HEK293 (cell line): ENCODE data around the gene RHOF.

Source experiments
- CTCF ChIA-PET: fragments of 350-600 bp; formaldehyde crosslinking; extraction: SDS; loops from one replicate; lab custom pipeline; 2021; ENCODE audit warnings: antibody characterized with exemption; lab: Yijun Ruan, JAX
- POLR2A ChIA-PET: fragments of 300-600 bp; formaldehyde crosslinking; extraction: SDS; loops from one replicate; lab custom pipeline; 2020; ENCODE audit warnings: antibody characterized with exemption, inconsistent platforms; lab: Yijun Ruan, JAX
- H3K27ac ChIP-seq: fragments of 200-500 bp; sonication (Bioruptor generic); 2 replicates; pipeline ENCODE4 v1.5.1; 2014; ENCODE audit warnings: low read depth, low read length, control low read depth, inconsistent platforms; ENCODE audit errors: extremely low read depth
- H3K36me3 ChIP-seq, 2 experiments: fragments of 200-500 bp in 1 of 2; sonication (Bioruptor generic) in 1 of 2; 1 replicate in 1 of 2; 2 replicates in 1 of 2; pipeline ENCODE4 v1.5.1; 2014 to 2017; ENCODE audit warnings: inconsistent platforms in 2 of 2, low read length in 2 of 2; ENCODE audit not compliant: control insufficient read depth in 2 of 2, insufficient read depth in 1 of 2
- H3K4me1 ChIP-seq: fragments of 200-500 bp; sonication (Bioruptor generic); 2 replicates; pipeline ENCODE4 v1.5.1; 2014; ENCODE audit warnings: mild to moderate bottlenecking, low read length, inconsistent platforms; ENCODE audit not compliant: control insufficient read depth, insufficient read depth
- H3K4me3 ChIP-seq: 2 replicates; pipeline ENCODE4 v1.5.1; 2011; ENCODE audit warnings: low read depth, mild to moderate bottlenecking, control low read depth, low read length, moderate library complexity
- H3K9me3 ChIP-seq: fragments of 200-500 bp; sonication (Bioruptor generic); 2 replicates; pipeline ENCODE4 v1.5.1; 2014; ENCODE audit warnings: low read depth, low read length, inconsistent platforms; ENCODE audit not compliant: control insufficient read depth, insufficient read depth
- AEBP2 ChIP-seq: fragments of 450-650 bp; formaldehyde crosslinking; IDR thresholded peaks from 2 replicates; pipeline ENCODE4 v1.5.1; 2016; ENCODE audit warnings: missing biosample characterization, missing genetic modification characterization, borderline replicate concordance
- MEIS1 ChIP-seq: sonication (generic); formaldehyde crosslinking; IDR thresholded peaks from 2 replicates; pipeline ENCODE4 v1.8.1; 2022; ENCODE audit warnings: missing genetic modification reagents, mild to moderate bottlenecking, borderline replicate concordance
- MZF1 ChIP-seq: fragments of 450-650 bp; formaldehyde crosslinking; IDR thresholded peaks from 2 replicates; pipeline ENCODE4 v1.5.1; 2017; ENCODE audit warnings: missing biosample characterization, missing genetic modification characterization, borderline replicate concordance
- SCRT1 ChIP-seq: fragments of 450-650 bp; formaldehyde crosslinking; IDR thresholded peaks from 2 replicates; pipeline ENCODE4 v1.5.1; 2016; ENCODE audit warnings: missing biosample characterization, missing genetic modification characterization, borderline replicate concordance
- SCRT2 ChIP-seq: fragments of 450-650 bp; formaldehyde crosslinking; IDR thresholded peaks from 2 replicates; pipeline ENCODE4 v1.5.1; 2016; ENCODE audit warnings: missing biosample characterization, missing genetic modification characterization
- ZNF169 ChIP-seq: fragments of 450-650 bp; formaldehyde crosslinking; IDR thresholded peaks from 2 replicates; pipeline ENCODE4 v1.5.1; 2016; ENCODE audit warnings: missing biosample characterization, missing genetic modification characterization
- ZNF394 ChIP-seq: fragments of 450-650 bp; formaldehyde crosslinking; IDR thresholded peaks from 2 replicates; pipeline ENCODE4 v1.5.1; 2016; ENCODE audit warnings: missing biosample characterization, missing genetic modification characterization, mild to moderate bottlenecking, moderate library complexity, borderline replicate concordance
- ZNF423 ChIP-seq: fragments of 450-650 bp; formaldehyde crosslinking; IDR thresholded peaks from 2 replicates; pipeline ENCODE4 v1.5.1; 2016; ENCODE audit warnings: missing biosample characterization, missing genetic modification characterization
- ZNF555 ChIP-seq: fragments of 450-650 bp; formaldehyde crosslinking; conservative IDR thresholded peaks from 2 replicates; pipeline ENCODE4 v1.5.1; 2017; ENCODE audit warnings: missing biosample characterization, mild to moderate bottlenecking, missing genetic modification characterization, inconsistent platforms
- ZNF561 ChIP-seq: fragments of 450-650 bp; IDR thresholded peaks from 2 replicates; pipeline ENCODE4 v1.5.1; 2018; ENCODE audit warnings: missing biosample characterization, missing genetic modification characterization, borderline replicate concordance
- ZNF571 ChIP-seq: fragments of 450-650 bp; formaldehyde crosslinking; IDR thresholded peaks from 2 replicates; pipeline ENCODE4 v1.5.0; 2017; ENCODE audit warnings: missing biosample characterization, missing genetic modification characterization
- ZNF623 ChIP-seq: fragments of 450-650 bp; formaldehyde crosslinking; IDR thresholded peaks from 2 replicates; pipeline ENCODE4 v1.5.1; 2016; ENCODE audit warnings: missing biosample characterization, missing genetic modification characterization
- ZNF654 ChIP-seq: fragments of 450-650 bp; formaldehyde crosslinking; IDR thresholded peaks from 2 replicates; pipeline ENCODE4 v1.5.1; 2016; ENCODE audit warnings: low read depth, missing biosample characterization, missing genetic modification characterization
- ZNF843 ChIP-seq: fragments of 450-650 bp; formaldehyde crosslinking; IDR thresholded peaks from 2 replicates; pipeline ENCODE4 v1.5.1; 2016; ENCODE audit warnings: missing biosample characterization, missing genetic modification characterization
- ZXDB ChIP-seq: fragments of 450-650 bp; formaldehyde crosslinking; IDR thresholded peaks from 2 replicates; pipeline ENCODE4 v1.5.1; 2016; ENCODE audit warnings: missing biosample characterization, missing genetic modification characterization
- TF ChIP-seq, protein P1 (sequence below): fragments of 450-650 bp; formaldehyde crosslinking; IDR thresholded peaks from 2 replicates; pipeline ENCODE4 v1.5.1; 2016; ENCODE audit warnings: missing biosample characterization, missing genetic modification characterization
- TF ChIP-seq, protein P2 (sequence below): fragments of 450-650 bp; formaldehyde crosslinking; IDR thresholded peaks from 2 replicates; pipeline ENCODE4 v1.5.1; 2017; ENCODE audit warnings: missing biosample characterization, missing genetic modification characterization

RHOF gene

GRCh38 chr12:121829250-121829918, 35.9 kb upstream of the RHOF start:
- ChIA-PET CTCF (interaction anchor here (0.6 to 0.7 kb wide), 2 partner anchors 8 to 701 kb away, joined by 3 to 4 read pairs; no protein-coding TSS in a partner anchor), POLR2A (no interaction called here)
- H3K36me3 ChIP-seq, result peaks cover 15 to 63% of the 10 kb centered on the region in 2 experiments; a peak in 2 of 3 replicates
- no peaks in the 10 kb centered on the region for H3K9me3 ChIP-seq
- H3K4me1 ChIP-seq, result no peaks in the 10 kb centered on the region
- H3K27ac ChIP-seq, result no peak overlapping the region
- no peak overlapping the region for H3K4me3 ChIP-seq
- TF ChIP-seq MZF1 (tag by site-specific recombination), result no peak

DNA sequence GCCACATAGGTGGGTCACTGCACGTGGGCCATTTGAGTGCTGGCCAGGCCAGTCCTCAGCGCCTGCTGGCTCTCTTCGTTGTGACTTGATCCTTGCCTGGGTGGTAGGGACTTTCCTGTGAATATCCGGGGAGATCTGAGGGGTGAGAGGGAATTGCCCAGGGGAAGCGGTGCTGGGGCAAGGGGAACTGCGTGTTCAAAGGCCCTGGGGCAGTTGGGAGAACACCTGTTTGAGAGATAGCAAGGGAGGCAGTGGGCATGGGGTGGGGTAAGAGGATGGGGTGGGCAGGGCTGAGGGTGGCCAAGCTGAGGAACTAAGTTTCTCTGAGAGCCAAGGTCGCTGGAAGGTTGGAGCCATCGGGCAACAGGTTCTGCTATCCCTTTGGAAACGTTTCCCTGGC, 35.3 kb upstream of the RHOF start:
- H3K36me3 ChIP-seq, result peaks cover 17 to 67% of the 10 kb centered on the region in 2 experiments; a peak in 2 of 3 replicates
- CTCF ChIA-PET, result interaction anchor here (0.6 to 2.3 kb wide), 4 partner anchors 8 to 702 kb away, joined by 3 to 16 read pairs (median 4); partner anchors contain the start of gene RHOF
- no peaks in the 10 kb centered on the region for H3K4me1 ChIP-seq
- H3K4me3 ChIP-seq, result no peak overlapping the region
- H3K9me3 ChIP-seq, result no peaks in the 10 kb centered on the region
- TF ChIP-seq ZNF394 (tag by site-specific recombination) (no peak), SCRT2 (peak; percentile 83), SCRT1 (peak; percentile 17; the same call in 1 of the 2 replicates), ZNF654 (tag by site-specific recombination) (no peak), ZNF555 (tag by site-specific recombination) (no peak), ZNF623 (tag by site-specific recombination) (peak; percentile 92), ZNF561 (tag by site-specific recombination) (no peak)
- TF ChIP-seq, protein P1, sequence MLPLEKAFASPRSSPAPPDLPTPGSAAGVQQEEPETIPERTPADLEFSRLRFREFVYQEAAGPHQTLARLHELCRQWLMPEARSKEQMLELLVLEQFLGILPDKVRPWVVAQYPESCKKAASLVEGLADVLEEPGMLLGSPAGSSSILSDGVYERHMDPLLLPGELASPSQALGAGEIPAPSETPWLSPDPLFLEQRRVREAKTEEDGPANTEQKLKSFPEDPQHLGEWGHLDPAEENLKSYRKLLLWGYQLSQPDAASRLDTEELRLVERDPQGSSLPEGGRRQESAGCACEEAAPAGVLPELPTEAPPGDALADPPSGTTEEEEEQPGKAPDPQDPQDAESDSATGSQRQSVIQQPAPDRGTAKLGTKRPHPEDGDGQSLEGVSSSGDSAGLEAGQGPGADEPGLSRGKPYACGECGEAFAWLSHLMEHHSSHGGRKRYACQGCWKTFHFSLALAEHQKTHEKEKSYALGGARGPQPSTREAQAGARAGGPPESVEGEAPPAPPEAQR, result no peak
- TF ChIP-seq, all 188 proteins: peak for 3
- POLR2A ChIA-PET, result interaction anchor here (0.7 to 1.7 kb wide), 2 partner anchors 35 to 60 kb away, joined by 3 to 4 read pairs; partner anchors contain the start of gene PSMD9
- H3K27ac ChIP-seq, result no peak overlapping the region

GRCh38 chr12:121828306-121828705, 34.8 kb upstream of the RHOF start:
- no peak overlapping the region for H3K27ac ChIP-seq
- TF ChIP-seq ZNF423 (tag by site-specific recombination), result no peak
- TF ChIP-seq MEIS1, result no peak
- TF ChIP-seq, all 188 proteins: peak for 0
- H3K4me1 ChIP-seq, result no peaks in the 10 kb centered on the region
- POLR2A ChIA-PET, result interaction anchor here (0.7 to 1.7 kb wide), 3 partner anchors 22 to 60 kb away, joined by 3 to 4 read pairs (median 3); partner anchors contain the start of gene PSMD9
- CTCF ChIA-PET, result interaction anchor here (1.0 to 2.3 kb wide), 2 partner anchors 16 to 34 kb away, joined by 5 to 16 read pairs; partner anchors contain the start of gene RHOF
- H3K9me3 ChIP-seq, result no peaks in the 10 kb centered on the region
- H3K36me3 ChIP-seq, result peaks cover 17 to 72% of the 10 kb centered on the region in 2 experiments; a peak in 2 of 3 replicates
- no peak overlapping the region for H3K4me3 ChIP-seq

GRCh38 chr12:121827351-121828099, 34.0 kb upstream of the RHOF start:
- TF ChIP-seq, protein P2, sequence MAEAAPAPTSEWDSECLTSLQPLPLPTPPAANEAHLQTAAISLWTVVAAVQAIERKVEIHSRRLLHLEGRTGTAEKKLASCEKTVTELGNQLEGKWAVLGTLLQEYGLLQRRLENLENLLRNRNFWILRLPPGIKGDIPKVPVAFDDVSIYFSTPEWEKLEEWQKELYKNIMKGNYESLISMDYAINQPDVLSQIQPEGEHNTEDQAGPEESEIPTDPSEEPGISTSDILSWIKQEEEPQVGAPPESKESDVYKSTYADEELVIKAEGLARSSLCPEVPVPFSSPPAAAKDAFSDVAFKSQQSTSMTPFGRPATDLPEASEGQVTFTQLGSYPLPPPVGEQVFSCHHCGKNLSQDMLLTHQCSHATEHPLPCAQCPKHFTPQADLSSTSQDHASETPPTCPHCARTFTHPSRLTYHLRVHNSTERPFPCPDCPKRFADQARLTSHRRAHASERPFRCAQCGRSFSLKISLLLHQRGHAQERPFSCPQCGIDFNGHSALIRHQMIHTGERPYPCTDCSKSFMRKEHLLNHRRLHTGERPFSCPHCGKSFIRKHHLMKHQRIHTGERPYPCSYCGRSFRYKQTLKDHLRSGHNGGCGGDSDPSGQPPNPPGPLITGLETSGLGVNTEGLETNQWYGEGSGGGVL (tag by site-specific recombination), result no peak
- TF ChIP-seq ZNF843 (tag by site-specific recombination) (no peak), AEBP2 (tag by site-specific recombination) (no peak), ZNF571 (tag by site-specific recombination) (no peak), ZNF169 (tag by site-specific recombination) (no peak), ZXDB (tag by site-specific recombination) (no peak)
- TF ChIP-seq, all 188 proteins: peak for 0
- Histone ChIP-seq H3K4me1 (no peaks in the 10 kb centered on the region), H3K27ac (no peak overlapping the region), H3K4me3 (no peak overlapping the region), H3K36me3 (peaks cover 17 to 76% of the 10 kb centered on the region in 2 experiments; a peak in 2 of 3 replicates), H3K9me3 (no peaks in the 10 kb centered on the region)
- CTCF ChIA-PET, result interaction anchor here (1.0 to 3.4 kb wide), 3 partner anchors 15 to 33 kb away, joined by 5 to 23 read pairs (median 16); partner anchors contain the start of gene RHOF
- POLR2A ChIA-PET, result interaction anchor here (0.8 to 1.7 kb wide), 3 partner anchors 21 to 61 kb away, joined by 3 to 4 read pairs (median 3); partner anchors contain the start of gene PSMD9
